Activated naive CD8-positive, alpha-beta T cell (primary cell): Measurements from ENCODE around the gene ALG1.
"Not testable (repeated sequence)": the region's sequence is repeated elsewhere in the genome, so short reads cannot be mapped to it uniquely, and the experiment has no call there.

Source experiments
- H3K27ac Mint-ChIP-seq: one replicate; pipeline ENCODE4 v1.8.0; 2021; ENCODE audit warnings: mixed read lengths
- H3K27me3 Mint-ChIP-seq: one replicate; pipeline ENCODE4 v1.8.0; 2021; ENCODE audit warnings: mixed read lengths
- H3K36me3 Mint-ChIP-seq: one replicate; pipeline ENCODE4 v1.8.0; 2021; ENCODE audit warnings: mixed read lengths
- H3K4me1 Mint-ChIP-seq: one replicate; pipeline ENCODE4 v1.8.0; 2021; ENCODE audit warnings: low read depth, mixed read lengths
- H3K4me3 Mint-ChIP-seq: one replicate; pipeline ENCODE4 v1.8.0; 2021; ENCODE audit warnings: mild to moderate bottlenecking, mixed read lengths
- H3K9me3 Mint-ChIP-seq: one replicate; pipeline ENCODE4 v1.8.0; 2021; ENCODE audit warnings: low read depth, mixed read lengths

ALG1 gene

DNA sequence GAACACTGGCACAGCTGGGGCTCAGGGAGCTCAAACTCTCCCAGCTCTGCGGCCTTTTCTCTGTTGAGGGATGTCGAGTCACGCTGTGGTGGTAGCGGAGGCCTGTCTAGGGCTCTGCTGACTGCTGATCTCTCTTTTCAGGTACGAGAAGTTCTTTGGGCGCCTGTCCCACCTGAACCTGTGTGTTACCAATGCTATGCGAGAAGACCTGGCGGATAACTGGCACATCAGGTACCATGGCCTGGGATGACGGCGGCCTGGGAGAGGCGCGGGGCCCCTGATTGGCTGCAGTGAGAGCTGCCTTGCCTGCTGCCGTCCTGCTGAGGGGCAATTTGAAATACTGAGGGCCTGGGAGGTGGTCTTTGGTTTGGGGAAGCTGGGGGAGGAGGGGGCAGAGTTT, 5.7 kb downstream of the ALG1 start:
- Mint-ChIP-seq H3K27ac (no peak overlapping the region), H3K4me1 (peaks cover 17% of the 10 kb centered on the region), H3K4me3 (no peak overlapping the region), H3K9me3 (no peaks in the 10 kb centered on the region), H3K27me3 (no peaks in the 10 kb centered on the region), H3K36me3 (peaks cover 4% of the 10 kb centered on the region)

DNA sequence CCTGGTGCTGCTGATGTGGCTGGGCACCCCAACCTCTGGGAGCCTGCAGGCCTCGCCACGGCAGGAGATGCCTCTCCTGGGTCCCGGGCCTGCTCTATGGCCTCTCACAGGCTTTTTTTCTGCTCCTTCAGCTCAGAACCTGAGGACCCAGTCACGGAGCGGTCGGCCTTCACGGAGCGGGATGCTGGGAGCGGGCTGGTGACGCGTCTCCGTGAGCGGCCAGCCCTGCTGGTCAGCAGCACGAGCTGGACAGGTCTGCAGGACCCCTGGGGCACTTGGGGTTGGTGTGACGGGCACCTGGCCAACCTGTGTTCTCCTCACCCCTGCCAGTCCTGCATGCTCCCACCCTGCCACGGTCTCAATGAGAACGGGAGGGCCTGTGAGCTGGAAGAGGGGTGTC, 7.0 kb downstream of the ALG1 start:
- no peak overlapping the region for H3K27ac Mint-ChIP-seq
- peaks cover 4% of the 10 kb centered on the region for H3K36me3 Mint-ChIP-seq
- H3K4me1 Mint-ChIP-seq, result peaks cover 6% of the 10 kb centered on the region
- H3K27me3 Mint-ChIP-seq, result no peaks in the 10 kb centered on the region
- no peaks in the 10 kb centered on the region for H3K9me3 Mint-ChIP-seq
- no peak overlapping the region for H3K4me3 Mint-ChIP-seq

DNA sequence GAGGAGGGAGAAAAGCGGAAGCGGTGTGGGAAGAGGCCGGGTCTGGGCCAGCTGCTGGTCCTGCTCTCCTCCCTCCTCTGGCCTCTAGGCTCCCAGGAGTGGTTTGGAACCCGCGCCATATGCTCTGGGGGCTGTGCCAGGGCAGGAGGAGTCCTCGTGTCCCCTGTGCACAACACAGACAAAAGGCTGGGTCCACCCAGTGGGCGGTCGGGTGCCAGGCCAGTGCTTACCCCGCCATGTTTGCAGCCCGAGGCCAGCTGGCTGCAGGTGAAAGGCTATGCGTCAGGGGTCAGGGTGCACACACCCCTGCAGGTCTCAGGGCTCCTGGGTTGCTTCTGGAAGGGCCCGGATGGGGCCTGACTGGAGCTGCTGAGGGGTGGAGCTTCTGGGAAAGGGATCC, 8.8 kb downstream of the ALG1 start:
- H3K9me3 Mint-ChIP-seq, H3K4me1 Mint-ChIP-seq, H3K4me3 Mint-ChIP-seq, H3K27ac Mint-ChIP-seq, H3K27me3 Mint-ChIP-seq, H3K36me3 Mint-ChIP-seq: not testable (repeated sequence)

DNA sequence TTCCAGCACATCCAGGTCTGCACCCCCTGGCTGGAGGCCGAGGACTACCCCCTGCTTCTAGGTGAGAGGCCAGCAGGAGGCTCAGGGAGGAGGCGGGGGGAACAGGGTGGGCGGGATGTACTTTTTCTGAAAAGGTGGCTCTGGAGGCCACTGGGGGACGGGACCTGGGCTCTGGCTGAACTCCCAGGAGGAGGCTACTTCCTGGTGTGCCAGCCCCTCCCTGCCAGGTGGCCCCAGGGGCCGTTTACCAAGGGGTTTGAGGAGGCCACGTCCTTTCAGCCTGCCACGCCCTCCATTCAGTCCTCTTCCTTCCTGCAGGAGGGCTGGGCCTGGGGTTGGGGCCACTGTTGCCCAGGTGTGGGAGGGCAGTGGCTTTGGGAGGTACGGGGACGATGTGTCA, 9.4 kb downstream of the ALG1 start:
- not testable (repeated sequence) for H3K27me3 Mint-ChIP-seq, H3K36me3 Mint-ChIP-seq, H3K4me1 Mint-ChIP-seq, H3K4me3 Mint-ChIP-seq, H3K9me3 Mint-ChIP-seq, H3K27ac Mint-ChIP-seq

DNA sequence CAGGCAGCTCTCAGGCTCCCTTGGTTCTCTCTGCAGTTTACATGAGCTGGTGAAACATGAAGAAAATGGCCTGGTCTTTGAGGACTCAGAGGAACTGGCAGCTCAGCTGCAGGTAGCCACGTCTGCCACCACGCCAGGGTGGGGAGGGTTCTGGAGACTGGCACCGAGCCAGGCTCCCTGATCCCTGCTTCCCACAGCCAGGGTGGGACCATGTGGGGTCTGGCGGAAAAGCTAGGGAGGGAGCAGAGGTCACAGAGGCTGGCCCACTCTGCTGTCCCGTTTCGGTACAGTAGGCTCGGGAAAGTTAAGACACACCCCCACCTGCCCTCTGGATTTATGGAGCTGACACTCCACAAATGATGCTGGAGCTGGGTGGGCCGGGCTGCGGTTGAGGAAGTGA, 12.0 kb downstream of the ALG1 start:
- not testable (repeated sequence) for H3K27ac Mint-ChIP-seq, H3K4me3 Mint-ChIP-seq, H3K27me3 Mint-ChIP-seq, H3K36me3 Mint-ChIP-seq, H3K4me1 Mint-ChIP-seq, H3K9me3 Mint-ChIP-seq

DNA sequence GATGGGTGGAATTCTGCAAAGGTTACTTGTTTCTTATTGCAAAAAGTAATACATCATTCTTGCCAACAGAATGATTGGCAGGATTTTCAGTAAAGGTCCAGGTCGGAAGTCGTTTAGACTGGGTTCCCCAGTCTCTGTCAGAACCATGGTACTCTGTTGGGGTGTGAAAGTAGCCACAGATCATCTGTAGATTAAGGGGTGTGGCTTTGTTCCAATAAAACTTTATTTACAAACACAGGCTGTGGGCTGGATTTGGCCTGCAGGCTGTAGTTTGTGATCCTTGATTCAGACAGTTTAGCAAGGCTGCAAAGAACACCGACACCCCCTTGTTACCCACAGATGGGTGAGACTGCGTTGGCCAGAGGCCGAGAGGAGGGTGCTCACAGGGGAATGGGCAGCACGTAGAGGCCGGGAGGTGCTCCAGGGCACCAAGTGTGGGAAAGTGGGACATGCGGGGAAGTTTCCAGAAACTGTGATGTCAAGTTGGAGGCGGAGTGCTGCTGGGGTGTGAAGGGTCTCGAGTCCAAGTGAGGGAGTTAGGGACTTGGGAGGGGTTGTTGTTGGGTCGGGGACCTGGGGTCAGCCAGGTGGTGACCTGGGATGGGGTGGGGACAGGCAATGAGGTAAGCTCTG, 12.6 kb downstream of the ALG1 start:
- not testable (repeated sequence) for H3K36me3 Mint-ChIP-seq, H3K4me1 Mint-ChIP-seq, H3K27me3 Mint-ChIP-seq, H3K4me3 Mint-ChIP-seq, H3K9me3 Mint-ChIP-seq
- peak overlapping the region; percentile 68 for H3K27ac Mint-ChIP-seq

DNA sequence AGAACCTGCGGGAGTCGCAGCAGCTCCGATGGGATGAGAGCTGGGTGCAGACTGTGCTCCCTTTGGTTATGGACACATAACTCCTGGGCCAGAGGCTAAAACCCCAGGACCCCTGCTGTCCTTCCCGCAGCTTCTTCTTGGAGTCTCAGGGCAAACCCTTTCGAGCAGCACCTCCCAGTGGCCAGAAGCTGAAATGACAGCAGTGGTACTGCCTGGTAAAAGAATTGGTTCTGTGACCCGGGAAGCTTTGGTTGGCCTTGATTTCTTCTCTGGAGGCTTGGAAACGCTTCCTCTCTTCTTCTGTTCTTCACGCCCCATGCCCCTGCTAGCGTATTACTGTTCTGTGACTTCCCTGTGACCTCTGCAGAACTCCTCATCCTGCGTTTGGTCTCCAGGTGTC, 13.2 kb downstream of the ALG1 start:
- H3K4me1 Mint-ChIP-seq, H3K27me3 Mint-ChIP-seq, H3K36me3 Mint-ChIP-seq, H3K27ac Mint-ChIP-seq, H3K9me3 Mint-ChIP-seq, H3K4me3 Mint-ChIP-seq: not testable (repeated sequence)

DNA sequence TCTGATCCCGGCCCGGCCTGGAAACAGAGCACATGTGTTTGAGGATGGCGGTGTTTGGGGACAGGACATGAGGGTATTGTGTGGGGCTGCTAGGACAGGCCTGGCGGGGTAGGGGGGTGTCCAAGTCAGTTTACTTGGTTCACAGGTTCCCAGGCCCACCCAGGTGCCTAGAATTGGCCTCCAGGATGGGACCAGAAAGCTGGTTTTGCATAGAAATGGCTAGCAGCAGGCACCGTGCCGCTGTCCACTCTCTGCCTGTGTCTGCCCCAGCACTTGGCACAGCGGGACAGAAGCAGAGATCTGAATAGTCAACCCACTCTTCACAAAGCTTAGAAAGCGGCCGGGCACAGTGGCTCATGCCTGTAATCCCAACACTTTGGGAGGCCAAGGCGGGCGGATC, 14.1 kb downstream of the ALG1 start:
- H3K27ac Mint-ChIP-seq, H3K27me3 Mint-ChIP-seq, H3K9me3 Mint-ChIP-seq, H3K4me3 Mint-ChIP-seq, H3K4me1 Mint-ChIP-seq, H3K36me3 Mint-ChIP-seq: not testable (repeated sequence)

DNA sequence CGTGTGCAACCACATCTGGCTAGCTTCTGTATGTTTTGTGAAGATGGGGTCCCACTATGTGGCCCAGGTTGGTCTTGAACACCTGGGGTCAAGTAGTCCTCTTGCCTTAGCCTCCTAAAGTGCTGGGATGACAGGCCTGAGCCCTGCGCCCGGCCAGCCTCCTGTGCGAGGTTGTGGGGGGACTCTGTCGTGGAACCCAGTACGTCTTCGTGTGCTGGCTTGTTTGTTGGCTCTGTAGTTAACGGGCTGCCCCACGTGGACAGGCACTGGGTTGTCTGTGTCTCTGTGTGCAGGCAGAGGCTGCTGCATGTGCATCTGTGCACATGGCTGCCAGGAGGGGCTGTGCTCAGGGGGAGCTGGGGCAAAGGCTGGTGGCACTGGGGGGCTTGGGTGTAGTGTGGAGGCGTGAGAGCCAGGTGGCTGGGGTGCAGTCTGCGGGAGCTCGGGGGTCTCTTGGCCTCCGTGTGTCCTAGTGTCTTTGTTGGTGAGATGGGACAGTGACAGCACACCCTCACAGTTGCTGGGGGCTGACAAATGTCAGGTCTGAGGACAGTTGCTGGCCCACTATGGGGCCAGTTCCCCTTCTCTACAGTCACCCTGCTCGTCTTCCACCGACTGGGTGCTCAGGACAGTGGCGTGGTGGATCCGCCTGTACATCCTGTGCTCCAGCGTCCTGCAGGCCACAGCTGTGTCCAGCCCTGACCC, 16.6 kb downstream of the ALG1 start:
- not testable (repeated sequence) for H3K27ac Mint-ChIP-seq, H3K4me1 Mint-ChIP-seq, H3K36me3 Mint-ChIP-seq, H3K27me3 Mint-ChIP-seq, H3K4me3 Mint-ChIP-seq, H3K9me3 Mint-ChIP-seq

DNA sequence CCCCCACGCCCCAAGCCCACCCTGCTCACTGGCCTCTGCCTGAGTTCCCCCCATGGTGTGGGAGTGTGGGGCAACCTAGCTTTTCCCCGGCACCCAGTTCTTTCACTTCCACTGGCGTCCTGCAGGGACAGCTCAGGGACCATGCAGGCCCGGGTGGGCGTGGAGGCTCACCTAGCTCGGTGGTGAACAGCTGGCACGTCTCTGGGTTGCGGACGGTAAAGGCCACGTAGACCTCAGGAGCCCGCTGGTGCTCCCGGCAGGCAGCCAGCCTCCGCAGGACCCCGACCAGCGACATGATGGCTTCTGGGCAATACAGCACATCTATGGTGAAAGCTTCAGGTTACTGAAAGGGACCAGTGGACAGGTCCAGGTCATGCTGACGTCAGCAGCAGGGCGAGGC, 17.3 kb downstream of the ALG1 start:
- not testable (repeated sequence) for H3K4me3 Mint-ChIP-seq, H3K27ac Mint-ChIP-seq, H3K36me3 Mint-ChIP-seq, H3K9me3 Mint-ChIP-seq, H3K4me1 Mint-ChIP-seq, H3K27me3 Mint-ChIP-seq

DNA sequence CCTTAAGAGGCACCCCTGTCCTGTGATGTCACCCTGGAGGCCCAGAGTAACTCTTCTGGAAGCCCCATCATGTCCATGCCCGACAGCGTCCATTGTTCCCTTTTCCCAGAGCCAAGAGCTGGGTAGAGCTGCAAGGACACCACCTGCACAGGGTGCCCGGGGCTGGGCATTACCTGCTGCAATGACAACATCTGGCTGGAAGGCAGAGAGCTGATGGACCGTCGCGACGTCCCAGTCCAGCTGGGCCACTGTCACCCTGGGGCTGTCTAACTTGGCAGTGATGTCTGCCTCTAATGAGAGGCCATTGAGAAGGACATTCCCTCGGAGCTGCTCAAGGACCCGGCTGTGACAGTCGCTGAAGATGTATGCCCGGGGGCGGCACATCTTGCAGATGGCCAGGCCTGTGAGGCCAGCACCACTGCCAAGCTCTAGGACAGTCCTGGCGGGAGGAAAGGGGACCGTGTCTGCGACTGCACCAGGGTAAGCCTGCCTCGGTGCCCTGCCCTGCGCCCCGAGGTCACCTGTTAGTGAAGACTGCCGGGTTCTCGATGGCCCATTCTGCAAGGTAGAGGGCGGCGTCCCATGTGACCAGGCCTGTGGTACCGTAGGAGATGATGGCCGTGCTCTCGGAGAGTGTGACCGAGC, 18.4 kb downstream of the ALG1 start:
- not testable (repeated sequence) for H3K9me3 Mint-ChIP-seq, H3K27me3 Mint-ChIP-seq, H3K27ac Mint-ChIP-seq, H3K4me1 Mint-ChIP-seq, H3K36me3 Mint-ChIP-seq, H3K4me3 Mint-ChIP-seq

DNA sequence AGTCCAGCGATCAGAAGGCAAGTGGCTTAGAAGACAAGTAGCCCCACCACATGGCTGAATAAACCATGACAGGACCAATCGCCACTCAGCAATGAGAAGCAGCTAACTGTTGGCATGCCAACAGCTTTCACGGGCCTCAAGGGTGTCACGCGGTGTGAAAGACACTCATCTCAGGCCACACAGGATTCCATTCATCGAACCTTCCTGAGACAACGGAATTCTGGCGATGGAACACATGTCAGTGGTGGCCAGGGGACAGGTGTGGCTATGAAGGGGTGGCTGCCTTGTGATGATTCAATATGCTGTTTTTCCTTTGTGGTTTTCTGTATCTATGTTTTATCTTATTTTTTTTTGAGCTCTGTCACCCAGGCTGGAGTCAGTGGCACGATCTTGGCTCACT, 18.9 kb downstream of the ALG1 start:
- H3K27ac Mint-ChIP-seq, H3K27me3 Mint-ChIP-seq, H3K36me3 Mint-ChIP-seq, H3K9me3 Mint-ChIP-seq, H3K4me3 Mint-ChIP-seq: not testable (repeated sequence)
- H3K4me1 Mint-ChIP-seq, result peaks cover 14% of the 10 kb centered on the region

DNA sequence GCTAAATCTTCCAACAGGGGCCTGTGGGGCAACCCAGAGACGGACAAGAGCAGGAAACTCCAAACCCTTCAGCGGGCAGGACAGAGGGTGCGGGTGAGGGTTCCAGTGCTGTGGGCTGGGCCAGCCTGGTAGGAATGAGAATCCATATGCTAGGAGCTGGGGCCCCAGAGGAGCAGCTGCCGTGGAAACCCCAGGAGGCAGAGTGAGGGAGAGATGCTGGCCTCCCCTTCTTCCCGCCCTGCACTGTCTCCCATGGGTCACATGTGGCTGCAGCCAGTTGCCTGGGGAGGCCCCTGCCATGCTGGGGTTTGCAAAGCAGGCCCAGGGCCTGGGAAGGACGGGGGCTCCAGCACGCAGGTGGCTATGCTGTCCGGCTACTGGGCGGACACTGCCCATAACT, 21.4 kb downstream of the ALG1 start:
- not testable (repeated sequence) for H3K27me3 Mint-ChIP-seq, H3K27ac Mint-ChIP-seq, H3K9me3 Mint-ChIP-seq, H3K36me3 Mint-ChIP-seq, H3K4me3 Mint-ChIP-seq
- peaks cover 23% of the 10 kb centered on the region for H3K4me1 Mint-ChIP-seq

DNA sequence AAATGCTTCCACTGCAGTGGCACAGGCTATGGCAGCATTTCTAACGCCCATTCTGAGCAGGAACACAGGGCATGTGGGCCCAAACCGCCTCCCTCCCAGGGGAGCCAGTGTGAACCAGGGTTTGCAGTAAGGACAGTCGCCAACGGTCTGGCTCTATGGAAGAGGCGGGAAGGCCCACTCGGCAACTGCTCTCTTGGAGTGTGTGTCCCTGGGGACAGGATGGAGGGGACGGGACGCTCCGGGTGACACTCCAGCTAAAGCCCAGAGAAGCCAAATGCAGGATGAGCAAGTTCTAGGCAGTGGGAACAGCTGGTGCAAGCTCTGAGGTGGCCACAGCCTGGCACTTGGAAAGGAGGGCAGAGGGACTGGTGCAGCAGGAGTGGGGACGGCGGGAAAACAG, 22.1 kb downstream of the ALG1 start:
- H3K9me3 Mint-ChIP-seq, H3K4me3 Mint-ChIP-seq, H3K36me3 Mint-ChIP-seq, H3K27ac Mint-ChIP-seq, H3K27me3 Mint-ChIP-seq: not testable (repeated sequence)
- H3K4me1 Mint-ChIP-seq, result peaks cover 24% of the 10 kb centered on the region

DNA sequence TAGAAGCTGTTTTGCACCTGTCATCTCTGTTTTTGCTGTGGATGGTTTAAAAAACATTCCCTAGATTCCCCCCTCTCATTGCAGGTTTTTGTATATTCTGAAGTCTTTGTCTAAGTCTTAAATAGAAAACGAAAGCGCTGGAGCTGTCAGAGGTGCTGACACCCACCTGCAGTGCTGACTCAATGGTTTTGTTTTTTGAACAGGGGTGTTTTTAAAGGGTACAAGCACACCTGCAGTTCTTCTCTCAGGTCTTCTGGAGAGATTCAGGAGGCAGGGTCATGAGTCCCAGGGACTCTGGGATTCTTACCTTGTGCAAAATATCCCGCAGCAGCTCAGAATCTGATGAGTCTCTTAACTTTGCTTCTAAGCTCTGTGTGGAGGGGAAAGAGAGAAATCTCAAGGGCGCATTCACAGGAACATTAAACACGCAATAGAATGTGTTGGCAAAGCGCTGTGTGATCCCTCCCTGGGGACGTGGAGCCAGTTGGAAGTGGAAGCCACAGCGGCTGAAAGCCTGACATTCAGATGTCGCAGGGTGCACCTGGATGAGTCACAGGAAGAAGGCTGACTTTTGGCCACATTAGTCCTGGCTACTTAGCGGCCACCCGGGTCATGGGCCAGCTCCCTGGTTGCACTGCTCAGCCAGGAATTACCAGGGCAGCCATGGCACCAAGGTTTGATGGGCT, 23.6 kb downstream of the ALG1 start:
- Mint-ChIP-seq H3K4me1 (peaks cover 29% of the 10 kb centered on the region), H3K4me3 (peak overlapping the region; percentile 59)
- not testable (repeated sequence) for H3K27me3 Mint-ChIP-seq, H3K9me3 Mint-ChIP-seq, H3K36me3 Mint-ChIP-seq, H3K27ac Mint-ChIP-seq
